Lower lobe of right lung (tissue), 2 donors: Measurements from ENCODE around the gene MRPS23. TPM values are rescaled to one million over a fixed set of nuclear protein-coding genes. Genes with fewer than 3 reads are reported as not detected.
A peak's percentile ranks its signal among the peaks of the same experiment; 100 is the strongest.

Experiments
- ATAC-seq, 2 donors: fragments of 200-7000 bp; cut with Tn5 transposase; one replicate each; pipeline ENCODE4 v1.9.1; 2020 to 2022; ENCODE audit warnings: mild to moderate bottlenecking in 2 of 2, moderate library complexity in 2 of 2
- DNase-seq: peaks from one replicate; pipeline ENCODE4 v3.0.0-alpha.2; 2020
- H3K27ac ChIP-seq: fragments of 200-600 bp; one replicate; pipeline ENCODE4 v1.8.0; 2022
- H3K27me3 ChIP-seq: fragments of 200-600 bp; one replicate; pipeline ENCODE4 v1.8.0; 2022; ENCODE audit warnings: low read depth
- H3K36me3 ChIP-seq: fragments of 200-600 bp; one replicate; pipeline ENCODE4 v1.8.0; 2022; ENCODE audit warnings: mild to moderate bottlenecking
- H3K4me1 ChIP-seq: fragments of 200-600 bp; one replicate; pipeline ENCODE4 v1.8.0; 2022
- H3K4me3 ChIP-seq: fragments of 200-600 bp; one replicate; pipeline ENCODE4 v1.8.0; 2022; ENCODE audit warnings: mild to moderate bottlenecking
- H3K9me3 ChIP-seq: fragments of 200-600 bp; one replicate; pipeline ENCODE4 v1.8.0; 2022
- intact Hi-C: fragments of 100-400 bp; cut with DNase I; formaldehyde crosslinking; loops from one replicate; pipeline ENCODE4 v1.11.0; 2022
- total RNA-seq: library from RNA; stranded (reverse); fragmentation: NEBNext Ultra II Directional; extraction: Animal tissue kit (Norgen Biotek cat#: 25700); gene quantifications from one replicate; pipeline ENCODE4 v1.2.1, GENCODE V29; 2021
- TF ChIP-seq, protein P1 (sequence below): fragments of 200-600 bp; IDR thresholded peaks from one replicate; pipeline ENCODE4 v1.8.0; 2022; ENCODE audit warnings: antibody characterized with exemption, mild to moderate bottlenecking
- donor health status: DM: no; HTN: yes; CAD: no; lungs with severe emphysema.

MRPS23 gene
- total RNA-seq, 1 donor from 2014 or later, result 35.4 TPM

DNA sequence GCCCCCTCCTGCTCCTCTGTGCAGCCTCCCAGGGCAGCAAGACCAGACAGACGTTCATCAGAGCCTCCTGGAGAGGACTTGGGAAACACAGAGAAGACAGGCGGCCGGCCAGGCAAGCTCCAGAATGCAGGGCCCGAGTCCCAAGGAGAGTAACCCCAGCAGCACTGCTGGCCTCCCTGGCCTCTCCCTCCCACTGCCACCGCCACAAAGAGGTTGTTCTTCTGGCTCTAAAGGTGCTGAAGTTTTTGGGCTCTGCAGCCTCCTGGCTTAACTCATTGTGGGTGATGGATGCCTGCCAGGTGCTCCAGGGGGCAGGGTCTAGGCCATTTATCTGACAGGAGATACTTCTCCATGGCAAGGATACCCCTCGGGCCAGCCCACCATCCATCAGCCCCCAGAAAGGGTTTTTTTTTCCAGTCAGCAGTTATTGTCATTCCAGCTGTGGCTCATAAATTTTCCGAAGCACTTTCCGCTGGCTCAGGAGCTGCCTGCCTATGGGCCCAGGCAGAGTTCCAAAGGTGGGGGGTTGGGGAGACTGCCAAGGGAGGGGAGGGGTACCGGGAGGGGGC, 32.0 kb upstream of the MRPS23 start:
- peaks cover 23% of the 10 kb centered on the region for H3K4me1 ChIP-seq
- H3K27ac ChIP-seq, result peak overlapping the region; percentile 42
- no peak overlapping the region for H3K4me3 ChIP-seq
- ATAC-seq (no peak), DNase-seq (no peak)
- peaks cover 55% of the 10 kb centered on the region for H3K36me3 ChIP-seq
- TF ChIP-seq, protein P1, sequence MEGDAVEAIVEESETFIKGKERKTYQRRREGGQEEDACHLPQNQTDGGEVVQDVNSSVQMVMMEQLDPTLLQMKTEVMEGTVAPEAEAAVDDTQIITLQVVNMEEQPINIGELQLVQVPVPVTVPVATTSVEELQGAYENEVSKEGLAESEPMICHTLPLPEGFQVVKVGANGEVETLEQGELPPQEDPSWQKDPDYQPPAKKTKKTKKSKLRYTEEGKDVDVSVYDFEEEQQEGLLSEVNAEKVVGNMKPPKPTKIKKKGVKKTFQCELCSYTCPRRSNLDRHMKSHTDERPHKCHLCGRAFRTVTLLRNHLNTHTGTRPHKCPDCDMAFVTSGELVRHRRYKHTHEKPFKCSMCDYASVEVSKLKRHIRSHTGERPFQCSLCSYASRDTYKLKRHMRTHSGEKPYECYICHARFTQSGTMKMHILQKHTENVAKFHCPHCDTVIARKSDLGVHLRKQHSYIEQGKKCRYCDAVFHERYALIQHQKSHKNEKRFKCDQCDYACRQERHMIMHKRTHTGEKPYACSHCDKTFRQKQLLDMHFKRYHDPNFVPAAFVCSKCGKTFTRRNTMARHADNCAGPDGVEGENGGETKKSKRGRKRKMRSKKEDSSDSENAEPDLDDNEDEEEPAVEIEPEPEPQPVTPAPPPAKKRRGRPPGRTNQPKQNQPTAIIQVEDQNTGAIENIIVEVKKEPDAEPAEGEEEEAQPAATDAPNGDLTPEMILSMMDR, result no peak
- H3K9me3 ChIP-seq, result no peaks in the 10 kb centered on the region
- intact Hi-C loops, result no loop called here
- no peaks in the 10 kb centered on the region for H3K27me3 ChIP-seq

DNA sequence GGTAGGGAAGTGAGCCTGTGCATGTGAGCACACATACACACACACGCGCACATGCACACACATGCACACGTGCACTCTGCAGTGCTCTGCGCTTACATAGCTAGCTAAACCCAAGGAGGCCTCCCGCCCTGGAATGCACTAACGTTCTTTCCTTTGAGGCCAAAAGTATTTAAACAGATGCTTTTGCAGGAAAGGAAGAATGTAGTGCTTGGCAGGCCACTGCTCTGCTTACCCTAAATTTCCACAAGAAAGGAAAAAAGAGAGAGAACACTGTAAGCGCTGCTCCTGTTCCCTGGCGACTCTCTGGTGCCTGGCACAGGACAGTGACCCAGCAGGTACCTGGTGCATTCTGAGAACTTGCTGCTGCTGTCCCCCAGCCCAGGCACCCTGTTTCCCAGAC, 31.3 kb upstream of the MRPS23 start:
- H3K36me3 ChIP-seq, result peaks cover 60% of the 10 kb centered on the region
- no peaks in the 10 kb centered on the region for H3K27me3 ChIP-seq
- DNase-seq, result no peak
- no peaks in the 10 kb centered on the region for H3K9me3 ChIP-seq
- H3K4me3 ChIP-seq, result no peak overlapping the region
- peak overlapping the region; percentile 33 for H3K27ac ChIP-seq
- intact Hi-C loops, result no loop called here
- ATAC-seq, result peak; percentile 13 to 36
- peaks cover 29% of the 10 kb centered on the region for H3K4me1 ChIP-seq
- TF ChIP-seq, protein P1, result no peak

DNA sequence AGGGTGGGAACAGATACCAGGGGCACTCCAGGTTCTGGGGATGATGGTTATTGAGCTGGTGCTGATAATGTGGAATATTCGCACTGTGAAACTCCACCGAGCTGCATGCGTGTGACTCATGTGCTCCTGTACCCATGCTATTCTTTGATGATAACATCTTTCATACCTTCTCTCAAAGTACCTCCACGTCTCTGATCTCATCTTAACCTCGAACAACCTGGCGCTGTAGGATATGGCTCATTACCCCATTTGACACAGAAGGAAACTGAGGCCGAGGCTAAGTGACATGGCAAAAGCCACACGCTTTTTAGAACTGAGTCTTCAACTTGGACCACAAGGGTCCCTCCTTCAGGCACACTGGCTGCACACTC, 30.2 kb upstream of the MRPS23 start:
- H3K4me1 ChIP-seq, result peaks cover 39% of the 10 kb centered on the region
- no peaks in the 10 kb centered on the region for H3K9me3 ChIP-seq
- no peak overlapping the region for H3K4me3 ChIP-seq
- ATAC-seq (no peak), DNase-seq (no peak)
- peaks cover 57% of the 10 kb centered on the region for H3K36me3 ChIP-seq
- intact Hi-C loops, result no loop called here
- no peak overlapping the region for H3K27ac ChIP-seq
- TF ChIP-seq, protein P1, result no peak
- no peaks in the 10 kb centered on the region for H3K27me3 ChIP-seq

DNA sequence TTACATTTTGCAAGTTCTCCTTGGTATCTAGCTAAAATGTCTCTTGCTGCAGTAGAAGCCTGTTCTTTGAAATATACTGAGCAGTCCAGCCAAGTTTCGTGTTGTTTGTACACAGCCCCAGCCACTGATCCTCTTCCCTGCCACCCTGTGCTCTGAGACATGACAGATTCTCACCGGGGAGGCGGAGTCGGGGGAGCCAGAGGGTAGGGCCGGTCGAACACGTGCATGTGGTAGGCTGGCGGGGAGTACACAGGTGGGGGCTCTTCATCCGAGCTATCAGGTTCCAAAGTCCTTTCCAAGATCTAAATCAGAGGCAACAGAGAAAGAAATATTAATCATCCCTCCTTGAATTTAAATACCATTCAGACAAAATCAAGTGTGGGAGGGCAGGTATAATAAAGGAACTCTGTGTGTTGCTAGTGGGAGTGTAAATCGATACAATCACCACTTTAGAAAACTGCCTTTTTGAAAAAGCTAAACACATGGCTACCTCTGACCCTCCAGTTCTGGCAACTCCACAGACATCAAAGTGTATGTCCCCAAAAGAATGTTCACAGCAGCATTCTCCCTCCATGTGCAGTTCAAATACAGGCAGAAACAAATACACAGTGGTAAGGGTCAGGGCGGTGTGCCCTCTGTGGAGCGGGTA, 29.7 kb upstream of the MRPS23 start:
- Histone ChIP-seq H3K4me1 (peaks cover 44% of the 10 kb centered on the region), H3K9me3 (no peaks in the 10 kb centered on the region), H3K27me3 (no peaks in the 10 kb centered on the region), H3K4me3 (no peak overlapping the region), H3K27ac (no peak overlapping the region), H3K36me3 (peaks cover 52% of the 10 kb centered on the region)
- TF ChIP-seq, protein P1, result no peak
- ATAC-seq (no peak), DNase-seq (no peak)
- intact Hi-C loops, result no loop called here

DNA sequence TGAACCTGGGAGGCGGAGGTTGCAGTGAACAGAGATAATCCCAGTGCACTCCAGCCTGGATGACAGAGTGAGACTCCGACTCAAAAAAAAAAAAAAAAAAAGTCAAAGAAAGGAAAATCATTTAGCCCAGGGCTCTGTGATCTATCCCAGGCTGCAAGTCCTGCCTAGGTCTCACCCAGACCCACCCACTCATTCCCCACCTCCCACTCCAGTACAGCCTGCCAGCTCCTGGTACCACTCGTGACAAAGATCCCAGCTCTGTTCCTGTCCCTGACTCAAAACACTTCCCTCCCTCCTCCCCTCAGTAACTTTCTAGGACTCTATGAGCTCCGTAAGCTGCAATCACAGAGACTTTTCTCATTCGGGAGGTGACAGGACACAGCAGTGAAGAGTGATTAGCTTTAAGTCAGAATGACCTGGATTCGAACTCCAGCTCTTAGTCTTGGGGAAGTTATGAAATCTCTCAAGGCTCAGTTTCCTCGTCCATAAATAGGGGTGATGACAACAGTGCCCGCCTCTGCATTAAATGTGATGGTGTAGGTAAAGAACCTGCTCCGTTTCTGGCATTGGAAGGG, 28.0 kb upstream of the MRPS23 start:
- intact Hi-C loops, result no loop called here
- ATAC-seq (no peak), DNase-seq (no peak)
- TF ChIP-seq, protein P1, result no peak
- H3K27ac ChIP-seq, result no peak overlapping the region
- H3K36me3 ChIP-seq, result peaks cover 44% of the 10 kb centered on the region
- peaks cover 61% of the 10 kb centered on the region for H3K4me1 ChIP-seq
- no peak overlapping the region for H3K4me3 ChIP-seq
- H3K27me3 ChIP-seq, result no peaks in the 10 kb centered on the region
- H3K9me3 ChIP-seq, result no peaks in the 10 kb centered on the region
